ENCODE data around the gene LIPN.

GRCh38 chr10:88759366-88760101, at the start of gene LIPN:
- TF ChIP-seq CTCF (IDR thresholded peaks at IDR 0.05 in 4 of 5, conservative IDR thresholded peaks at IDR 0.05 in 1 of 5) (no peak), POLR2A (IDR thresholded peaks at IDR 0.05) (no peak)

Measured in gastrocnemius medialis (tissue), 4 donors.